Measurements from ENCODE around the gene MISP3.

MISP3 gene

DNA sequence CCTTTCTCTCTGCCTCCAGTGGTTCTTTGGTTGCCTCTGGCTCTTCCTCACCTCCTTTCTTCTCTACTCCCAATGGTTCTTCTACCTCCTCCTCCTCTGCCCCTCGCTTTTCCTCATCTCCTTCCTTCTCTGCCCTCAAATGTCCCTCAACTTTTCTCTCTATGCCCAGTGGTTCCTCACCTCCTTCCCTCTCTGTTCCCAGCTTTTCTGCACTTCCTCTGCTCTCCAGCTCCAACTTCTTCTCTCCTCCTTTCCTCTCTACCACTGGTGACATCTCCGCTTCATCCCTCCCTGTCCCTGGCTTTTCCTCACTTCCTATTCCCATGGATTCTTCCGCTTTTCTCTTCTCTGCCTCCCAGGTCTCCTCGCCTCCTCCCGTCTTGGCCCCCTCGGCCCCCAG is 18.5 kb upstream of the MISP3 start:
- no peak for DNase-seq

GRCh38 chr19:14054721-14055120 is 17.9 kb upstream of the MISP3 start:
- DNase-seq, result no peak

GRCh38 chr19:14055396-14055795 is 17.2 kb upstream of the MISP3 start:
- no peak for DNase-seq

GRCh38 chr19:14056069-14056666 is 16.4 kb upstream of the MISP3 start:
- DNase-seq, result no peak

DNA sequence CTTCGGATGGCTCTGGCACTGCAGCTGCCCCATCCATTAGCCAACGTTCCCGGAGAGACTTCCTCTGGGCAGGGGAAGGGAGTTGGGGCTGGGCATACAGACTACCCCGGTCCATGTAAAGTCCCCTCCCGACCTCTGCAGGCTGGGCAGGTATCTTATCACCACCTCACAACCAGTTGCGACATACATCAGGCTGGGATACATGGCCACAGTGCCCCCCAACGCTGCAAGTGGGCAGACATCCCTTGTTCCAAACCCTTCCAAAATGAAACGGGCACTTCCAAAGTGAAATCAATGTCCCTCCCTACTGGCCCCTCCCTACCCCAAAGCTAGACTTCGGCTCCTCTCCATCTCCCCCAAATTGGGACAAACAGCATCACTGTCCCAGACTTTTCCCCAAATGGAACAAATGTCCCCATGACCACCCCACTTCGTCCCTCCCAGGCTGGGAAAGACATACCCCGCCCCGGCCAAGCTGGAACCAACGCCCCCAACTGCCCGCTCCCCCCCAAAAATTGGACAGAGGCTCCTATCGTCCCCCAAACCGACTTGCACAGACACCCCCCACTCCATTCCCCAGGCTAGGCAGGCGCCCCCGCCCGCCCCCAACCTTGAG is 15.7 kb upstream of the MISP3 start:
- DNase-seq, result no peak

GRCh38 chr19:14058182-14059092 is 14.1 kb upstream of the MISP3 start:
- no peak for DNase-seq

DNA sequence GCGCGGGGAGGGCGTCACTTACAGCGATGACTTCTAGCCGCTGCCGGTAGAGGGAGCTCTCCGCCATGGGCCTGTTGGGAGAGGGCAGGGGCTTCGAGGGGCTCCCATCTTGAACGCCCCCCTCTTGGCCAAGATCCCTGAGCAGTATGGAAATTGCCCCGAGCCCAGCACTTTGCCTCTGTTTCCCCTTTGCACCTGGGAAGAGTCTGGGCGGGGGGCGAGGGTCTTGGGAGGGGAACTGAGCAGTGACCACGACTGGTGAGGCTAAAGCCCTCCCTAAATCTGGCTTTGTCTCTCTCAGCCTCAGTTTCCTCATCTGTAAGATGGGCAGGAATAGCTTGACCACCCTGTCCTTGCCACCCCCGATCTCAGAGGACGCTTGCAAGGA is 13.5 kb upstream of the MISP3 start:
- DNase-seq, result no peak

- DNase-seq, result no peak
Measured at GRCh38 chr19:14059652-14060155, 12.9 kb upstream of the MISP3 start.

GRCh38 chr19:14061081-14061749 is 11.4 kb upstream of the MISP3 start:
- no peak for DNase-seq

- no peak for DNase-seq
Measured at GRCh38 chr19:14061751-14062557, 10.6 kb upstream of the MISP3 start, which contains the start of gene PALM3. PALM3 (minus strand) TSS chr19:14062076; CDS start chr19:14061980, 96 bp downstream.

GRCh38 chr19:14062558-14062855 is 10.1 kb upstream of the MISP3 start:
- no peak for DNase-seq

GRCh38 chr19:14063105-14063504 is 9.5 kb upstream of the MISP3 start:
- no peak for DNase-seq

- no peak for DNase-seq
Measured at GRCh38 chr19:14066134-14066533, 6.5 kb upstream of the MISP3 start.

- DNase-seq, result no peak
Measured at GRCh38 chr19:14070268-14071050, 2.1 kb upstream of the MISP3 start.

- peak; percentile 83 for DNase-seq
Measured at GRCh38 chr19:14073261-14073924, 807 bp downstream of the MISP3 start.

- DNase-seq, result peak; percentile 60
Measured at GRCh38 chr19:14073925-14074838, 1.6 kb downstream of the MISP3 start.

- DNase-seq, result no peak
Measured at GRCh38 chr19:14078411-14078810, 5.8 kb downstream of the MISP3 start.

- DNase-seq, result peak; percentile 99
Measured at GRCh38 chr19:14080887-14081796, 8.6 kb downstream of the MISP3 start.
